HG03135 (cell line): Measurements from ENCODE around the gene ALDH1L2.
A peak's percentile ranks its signal among the peaks of the same experiment; 100 is the strongest.
"Not testable (repeated sequence)": the region's sequence is repeated elsewhere in the genome, so short reads cannot be mapped to it uniquely, and the experiment has no call there.

Experiments
- ATAC-seq: cut with Tn5 transposase; IDR thresholded peaks from one replicate; pipeline ENCODE4 v1.9.1; 2021; ENCODE audit warnings: mild to moderate bottlenecking, moderate library complexity; ENCODE audit not compliant: unreplicated experiment

The ALDH1L2 gene

DNA sequence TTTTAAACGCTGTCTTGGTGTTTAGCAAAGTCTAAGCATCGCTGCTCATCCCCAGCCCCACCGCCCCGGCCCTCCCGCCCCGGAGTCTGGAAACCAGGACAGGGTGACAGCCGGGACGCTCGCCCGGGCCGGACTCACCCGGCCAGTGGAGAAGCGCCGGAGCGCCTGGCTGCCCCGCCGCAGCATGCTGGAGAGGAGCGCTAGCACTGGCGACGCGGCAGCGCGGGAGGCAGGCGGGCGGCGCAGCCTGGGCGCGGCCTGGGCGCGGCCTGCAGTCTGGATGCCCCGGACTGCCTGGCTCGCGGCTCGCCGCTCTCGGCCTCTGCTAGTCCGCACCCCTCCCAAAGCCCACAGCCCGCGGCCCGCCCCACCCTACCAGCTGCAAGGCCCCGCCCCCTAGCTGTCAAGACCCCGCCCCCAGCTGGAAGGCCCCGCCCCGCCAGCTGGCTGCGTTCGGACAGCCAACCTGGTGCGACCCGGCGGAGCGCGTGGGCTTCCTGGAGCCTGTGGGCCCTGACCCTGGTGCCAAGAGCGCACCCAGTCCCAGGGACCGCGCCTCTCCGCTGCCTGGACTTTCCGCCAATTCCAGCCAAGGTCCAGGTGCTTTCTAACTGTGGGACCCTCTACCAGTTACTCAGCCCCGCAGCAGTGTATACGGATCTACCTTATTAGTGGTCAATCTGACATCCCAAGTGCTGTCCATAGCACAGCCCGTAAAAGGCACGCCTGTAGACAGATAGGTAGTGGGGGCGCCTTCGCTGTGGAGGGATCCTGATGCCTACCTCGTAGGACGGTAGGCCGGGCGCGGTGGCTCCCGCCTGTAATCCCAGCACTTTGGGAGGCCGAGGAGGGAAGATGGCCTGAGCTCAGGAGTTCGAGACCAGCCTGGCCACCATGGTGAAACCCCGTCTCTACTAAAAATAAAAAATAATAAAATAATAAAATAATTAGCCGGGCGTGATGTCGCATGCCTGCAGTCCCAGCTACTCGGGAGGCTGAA lies at the start of gene ALDH1L2:
Gene ALDH1L2 (minus strand): TSS at position 208 of the 1,000 bp plus-strand sequence. CDS start 22 bp downstream, at position 186.
- peak; percentile 88 for ATAC-seq

DNA sequence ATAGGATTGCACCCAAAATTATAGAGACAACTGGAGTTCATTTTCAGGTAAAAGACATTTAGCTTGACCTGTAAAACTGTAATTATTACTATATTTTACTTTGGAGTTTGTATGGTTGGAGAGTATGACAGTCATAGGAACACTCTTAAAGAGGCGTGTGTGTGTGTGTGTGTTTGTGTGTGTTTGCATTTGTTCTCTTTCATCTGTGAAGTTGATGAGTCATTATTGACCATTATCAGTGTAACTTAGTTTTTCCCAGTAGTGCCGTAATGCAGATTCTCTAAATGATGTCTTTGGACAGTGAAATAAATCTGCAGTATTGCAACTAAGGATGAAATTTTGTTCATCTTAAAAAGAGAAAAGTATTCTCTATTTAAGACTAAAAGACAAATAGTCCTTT lies 36.3 kb upstream of the ALDH1L2 start:
- ATAC-seq = no peak

DNA sequence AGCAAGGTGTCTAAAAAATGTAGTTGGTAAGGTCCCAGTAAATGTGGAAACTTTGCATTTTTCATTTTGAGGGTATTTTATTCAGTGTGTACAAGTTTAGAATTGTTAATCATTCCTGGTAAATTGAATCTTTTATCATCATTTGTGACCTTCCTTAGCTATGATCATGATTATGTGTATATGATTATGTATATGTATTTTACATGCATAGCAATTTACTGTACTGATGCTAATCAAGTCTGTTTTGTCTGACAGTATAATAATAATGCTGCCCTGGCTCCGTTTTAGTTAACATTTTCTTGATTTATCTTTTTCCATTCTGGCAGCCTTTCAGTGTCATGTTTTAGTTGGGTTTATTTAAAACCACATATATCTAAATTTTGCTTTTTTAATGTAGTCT lies 32.7 kb upstream of the ALDH1L2 start:
- ATAC-seq = no peak

- ATAC-seq = no peak
Observed at GRCh38 chr12:105113094-105113493, 28.8 kb upstream of the ALDH1L2 start.

DNA sequence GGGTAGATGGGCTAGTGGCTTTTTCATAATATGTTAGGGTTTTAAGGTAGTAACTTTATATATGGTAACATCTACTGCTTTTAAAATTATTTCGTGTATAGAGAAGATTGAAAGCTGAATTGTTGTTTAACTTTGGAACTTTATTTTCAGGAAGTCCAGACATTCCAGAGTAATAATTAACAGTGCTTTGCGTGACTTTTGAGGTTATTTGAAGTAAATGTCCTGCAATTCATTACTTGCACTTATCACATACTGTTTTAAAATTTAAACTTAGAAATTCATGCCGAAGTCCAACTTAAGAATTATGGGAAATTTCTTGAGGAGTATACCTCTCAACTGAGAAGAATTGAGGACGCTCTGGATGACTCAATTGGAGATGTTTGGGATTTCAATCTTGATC lies 26.6 kb upstream of the ALDH1L2 start:
- ATAC-seq = no peak

DNA sequence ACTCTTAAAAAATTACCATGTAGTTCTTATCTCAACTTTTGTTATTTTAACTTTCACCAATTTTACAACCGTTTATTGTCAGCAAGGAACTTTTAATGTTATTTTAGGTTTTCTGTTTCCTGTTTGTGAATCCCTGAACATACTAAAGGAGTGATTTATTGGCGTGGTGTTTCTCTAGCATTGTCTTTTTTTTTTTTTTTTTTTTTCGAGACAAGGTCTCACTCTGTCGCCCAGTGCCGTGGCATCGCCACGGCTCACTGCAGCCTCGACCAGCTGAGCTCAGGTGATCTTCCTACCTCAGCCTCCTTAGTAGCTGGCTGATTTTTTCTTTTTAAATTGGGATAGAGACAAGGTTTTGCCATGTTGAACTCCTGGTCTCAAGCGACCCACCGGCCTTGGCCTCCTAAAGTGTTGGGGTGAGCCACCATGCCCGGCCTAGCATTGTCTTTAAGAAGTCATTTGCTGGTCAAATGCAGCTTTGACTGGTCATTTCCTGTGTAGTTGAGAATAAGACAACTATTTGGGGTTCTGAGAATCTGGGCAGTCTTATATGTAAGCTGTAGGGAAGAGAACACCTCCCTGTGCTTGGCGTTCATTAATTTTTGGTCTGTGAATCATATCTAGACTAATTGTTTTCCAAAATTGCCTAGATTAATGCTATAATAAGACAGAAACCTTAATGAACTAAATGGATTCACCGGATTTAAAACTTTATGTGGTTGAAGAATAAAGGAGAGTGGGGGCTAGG lies 25.4 kb upstream of the ALDH1L2 start:
- ATAC-seq = peak; percentile 36

DNA sequence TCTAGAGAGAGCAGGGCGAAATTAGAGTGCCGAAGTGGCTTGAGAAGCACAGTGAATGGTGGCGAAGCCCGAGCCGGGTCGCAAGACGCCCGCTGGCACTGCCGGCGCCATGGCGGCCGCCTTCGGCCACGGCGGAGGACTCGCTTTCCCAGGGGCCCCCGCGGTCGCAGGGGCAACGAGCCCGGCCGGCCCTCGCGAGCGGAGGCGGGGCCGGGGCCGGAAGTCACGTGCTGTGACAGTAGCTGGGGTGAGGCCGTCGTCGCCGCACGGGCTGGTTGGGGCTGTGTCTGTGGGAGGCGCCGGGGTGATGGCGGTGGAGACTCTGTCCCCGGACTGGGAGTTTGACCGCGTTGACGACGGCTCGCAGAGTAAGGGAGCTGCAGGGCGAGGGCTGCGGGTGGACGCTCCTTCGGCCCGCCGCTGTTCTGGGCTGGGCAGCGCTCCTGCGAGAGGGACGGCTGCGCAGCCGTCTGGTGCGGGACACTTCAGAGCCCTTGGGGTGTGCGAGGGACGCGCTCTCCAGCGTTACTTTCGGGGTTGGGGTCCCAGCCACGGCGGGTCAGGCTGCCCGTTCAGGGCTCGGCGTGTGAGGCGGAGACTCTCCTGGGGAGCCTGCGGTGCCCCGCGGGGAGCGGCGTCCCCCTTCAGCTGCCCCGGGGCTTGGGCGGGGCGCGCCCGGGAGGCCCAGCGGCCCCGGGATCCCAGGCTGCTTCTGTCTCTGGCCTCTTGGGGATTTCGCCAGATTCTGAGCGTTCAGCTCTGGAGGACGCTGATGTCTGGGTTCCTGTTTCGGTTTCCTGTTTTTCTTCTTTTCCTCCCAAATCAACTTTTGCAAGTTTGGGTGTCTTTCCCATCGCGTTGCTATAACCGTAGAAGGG lies 23.5 kb upstream of the ALDH1L2 start, which contains the start of gene WASHC4:
Gene WASHC4 (plus strand): TSS at position 238 of the 878 bp plus-strand sequence. CDS start 70 bp downstream, at position 308.
- peak; percentile 90 for ATAC-seq

DNA sequence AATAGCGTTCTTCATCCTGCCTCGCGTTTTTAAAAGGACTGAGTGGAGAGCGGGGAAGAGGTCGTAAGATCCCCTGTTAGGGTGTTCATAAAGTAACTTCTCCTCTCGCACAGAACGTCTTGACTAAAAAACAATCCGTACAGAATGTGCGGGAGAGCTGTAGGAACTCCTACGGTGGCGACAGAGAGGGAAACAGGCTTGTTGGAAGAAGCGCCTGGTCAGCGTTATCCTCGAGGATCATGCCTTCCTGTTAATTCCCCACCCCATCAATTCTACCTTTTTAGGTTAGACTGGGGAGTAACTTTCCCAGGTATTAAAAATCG lies 22.9 kb upstream of the ALDH1L2 start:
- ATAC-seq = peak; percentile 14

DNA sequence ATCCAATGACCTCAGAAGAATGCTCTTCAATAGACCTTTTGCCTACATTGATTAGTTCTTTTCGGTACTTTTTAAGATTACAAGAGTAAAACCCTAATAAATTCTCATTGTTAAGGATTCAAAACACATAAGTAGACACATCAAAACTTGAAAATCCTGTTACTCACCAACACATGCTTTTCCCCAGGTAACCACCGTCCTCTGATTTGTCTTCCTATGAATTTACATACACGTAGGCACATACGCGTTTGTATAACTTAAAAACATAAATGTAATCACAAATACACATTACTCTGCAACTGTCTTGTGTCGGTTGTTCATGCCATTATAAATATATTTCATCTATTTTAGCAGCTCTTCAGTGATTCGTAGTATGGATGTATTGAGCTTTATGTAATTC lies 22.4 kb upstream of the ALDH1L2 start:
- no peak for ATAC-seq

- no peak for ATAC-seq
Observed at GRCh38 chr12:105104762-105105161, 20.5 kb upstream of the ALDH1L2 start.

DNA sequence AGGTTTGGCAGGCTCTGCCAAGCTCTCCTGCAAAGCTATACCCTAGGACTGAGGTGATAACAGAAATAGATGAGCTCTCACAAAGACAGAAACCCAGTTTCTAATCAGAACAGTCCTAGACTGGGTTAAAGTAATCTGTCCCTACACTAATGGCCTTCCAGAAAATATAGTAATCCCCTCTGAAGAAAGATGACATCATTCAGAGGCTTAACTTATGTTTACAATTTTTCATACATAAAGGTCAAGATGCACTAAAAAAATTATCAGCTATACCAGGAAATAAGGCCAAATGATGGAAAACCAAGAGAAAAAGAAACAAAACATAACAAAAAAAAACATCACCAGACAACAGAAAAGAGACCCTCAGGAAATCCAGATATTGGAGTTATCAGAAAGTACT lies 18.4 kb upstream of the ALDH1L2 start:
- no peak for ATAC-seq

- no peak for ATAC-seq
Observed at GRCh38 chr12:105100998-105101397, 16.7 kb upstream of the ALDH1L2 start.

DNA sequence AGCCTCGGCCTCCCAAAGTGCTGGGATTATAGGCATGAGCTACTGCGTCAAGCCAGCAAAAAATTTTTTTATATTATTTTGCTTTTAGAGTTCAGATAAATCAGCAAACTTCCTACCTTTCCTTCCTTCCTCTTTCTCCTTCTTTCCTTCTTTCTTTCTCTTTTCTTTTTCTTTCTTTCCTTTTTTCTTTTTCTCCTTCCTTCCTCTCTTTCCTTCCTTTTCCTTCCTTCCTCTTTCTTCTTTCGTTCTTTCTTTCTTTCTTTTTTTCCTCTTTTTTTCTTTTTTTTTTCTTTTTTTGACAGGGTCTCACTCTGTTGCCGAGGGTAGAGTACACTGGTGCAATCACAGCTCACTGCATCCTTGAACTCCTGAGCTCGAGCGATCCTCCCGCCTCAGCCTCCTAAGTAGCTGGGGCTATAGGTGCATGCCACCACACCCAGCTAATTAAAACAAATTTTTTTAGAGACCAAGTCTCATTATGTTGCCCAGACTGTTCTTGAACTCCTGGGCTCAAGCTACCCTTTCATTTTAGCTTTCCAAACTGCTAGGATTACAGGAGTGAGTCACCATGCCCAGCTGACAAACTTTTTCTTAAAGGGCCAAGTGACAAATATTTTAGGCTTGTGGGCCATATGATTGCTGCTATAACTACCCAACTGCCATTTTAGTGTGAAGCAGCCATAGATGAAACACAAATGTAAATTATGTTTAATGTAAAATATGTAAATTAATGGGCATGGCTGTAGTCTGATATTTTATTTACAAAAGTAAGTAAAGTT lies 16.1 kb upstream of the ALDH1L2 start:
- ATAC-seq = no peak

- no peak for ATAC-seq
Observed at GRCh38 chr12:105099356-105099755, 15.1 kb upstream of the ALDH1L2 start.

GRCh38 chr12:105095338-105095737 lies 11.1 kb upstream of the ALDH1L2 start:
- ATAC-seq = not testable (repeated sequence)

DNA sequence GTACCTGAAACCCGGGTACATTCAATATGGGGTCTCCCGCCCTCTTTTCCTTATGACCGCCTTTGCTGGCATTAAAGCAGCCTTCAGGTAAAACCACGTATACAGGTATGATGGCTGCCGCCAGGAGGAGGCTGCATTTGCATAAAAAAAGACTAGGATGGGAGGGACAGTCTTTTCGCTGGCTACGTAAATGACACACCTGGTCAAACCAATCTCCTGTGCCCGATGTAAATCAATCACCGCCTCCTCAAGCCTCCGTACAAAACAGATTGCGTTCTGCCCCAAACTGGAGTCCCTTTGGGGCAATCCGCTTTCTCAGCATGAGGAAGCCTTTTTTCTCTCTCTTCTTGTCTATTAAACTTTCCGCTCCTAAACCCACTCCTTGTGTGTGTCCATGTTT lies 8.1 kb upstream of the ALDH1L2 start:
- no peak for ATAC-seq

- no peak for ATAC-seq
Observed at GRCh38 chr12:105091476-105092206, 7.4 kb upstream of the ALDH1L2 start.

DNA sequence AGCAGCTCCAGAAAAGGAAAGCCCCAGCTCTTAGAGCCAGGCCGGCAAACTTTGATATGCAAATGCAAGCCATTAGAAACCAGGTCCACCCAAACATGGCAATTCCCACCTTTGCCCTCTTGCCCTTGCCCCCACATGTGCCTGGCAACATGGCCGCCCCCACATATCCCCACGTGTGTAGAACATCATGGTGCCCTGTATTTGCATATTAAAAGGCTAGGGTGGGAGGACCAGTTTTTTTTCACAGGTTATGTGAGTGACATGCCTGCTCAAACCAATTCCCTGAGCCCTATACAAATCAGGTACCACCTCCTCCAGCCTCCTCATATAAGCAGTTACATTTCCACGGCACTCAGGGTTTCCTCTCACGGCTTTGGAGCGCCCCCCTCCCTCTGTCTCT lies 6.1 kb upstream of the ALDH1L2 start:
- ATAC-seq = no peak

DNA sequence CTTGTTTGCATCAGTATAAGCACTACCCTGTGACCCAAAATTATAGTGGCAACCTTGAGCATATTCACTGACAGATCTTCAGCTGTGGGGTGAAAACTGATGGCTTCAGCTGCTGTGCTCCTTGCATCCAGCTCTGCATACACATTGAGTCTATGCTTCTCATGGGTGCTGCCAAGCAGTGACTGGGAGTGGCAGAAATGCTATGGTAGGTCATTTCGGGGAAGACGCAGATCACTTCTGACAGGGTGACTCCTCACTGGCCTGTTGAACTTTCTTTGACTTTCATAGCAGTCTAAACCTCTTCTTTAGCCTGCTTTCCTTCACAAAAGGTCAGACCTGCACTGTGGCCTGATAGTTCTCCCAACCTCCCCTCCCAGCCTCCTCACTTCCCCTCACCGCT lies 5.6 kb upstream of the ALDH1L2 start:
- ATAC-seq = no peak
